NK-92 treated with Interleukin-12 subunit alpha and Interleukin-12 subunit beta, amount 100 ng/mL, for 24 hours (cell line): ENCODE data around the gene FMN2.

Experiments used
- DNase-seq: peaks from one replicate; lab custom pipeline; 2025; lab: John Stamatoyannopoulos, UW

FMN2 gene

GRCh38 chr1:240098534-240098933, 6.9 kb downstream of the FMN2 start:
- no peak for DNase-seq

GRCh38 chr1:240099329-240099728, 7.6 kb downstream of the FMN2 start:
- no peak for DNase-seq

- no peak for DNase-seq
These were observed 8.1 kb downstream of the FMN2 start for GRCh38 chr1:240099748-240100147.

GRCh38 chr1:240100371-240100934, 8.8 kb downstream of the FMN2 start:
- DNase-seq: no peak

GRCh38 chr1:240101306-240101705, 9.6 kb downstream of the FMN2 start:
- no peak for DNase-seq

GRCh38 chr1:240101737-240102136, 10.1 kb downstream of the FMN2 start:
- DNase-seq: no peak

GRCh38 chr1:240104672-240105071, 13.0 kb downstream of the FMN2 start:
- no peak for DNase-seq

- no peak for DNase-seq
These were observed 15.5 kb downstream of the FMN2 start for GRCh38 chr1:240107058-240107684.

GRCh38 chr1:240109130-240109529, 17.4 kb downstream of the FMN2 start:
- no peak for DNase-seq

- DNase-seq: no peak
These were observed 18.4 kb downstream of the FMN2 start for GRCh38 chr1:240109920-240110636.

- no peak for DNase-seq
These were observed 19.9 kb downstream of the FMN2 start for GRCh38 chr1:240111558-240111957.

GRCh38 chr1:240114222-240114621, 22.5 kb downstream of the FMN2 start:
- no peak for DNase-seq

- DNase-seq: no peak
These were observed 24.1 kb downstream of the FMN2 start for GRCh38 chr1:240115831-240116230.

GRCh38 chr1:240116831-240117769, 25.4 kb downstream of the FMN2 start:
- DNase-seq: no peak

- DNase-seq: no peak
These were observed 26.2 kb downstream of the FMN2 start for GRCh38 chr1:240117930-240118329.

GRCh38 chr1:240122639-240123613, 31.2 kb downstream of the FMN2 start:
- DNase-seq: no peak

GRCh38 chr1:240126821-240127220, 35.1 kb downstream of the FMN2 start:
- DNase-seq: no peak

GRCh38 chr1:240128366-240128765, 36.7 kb downstream of the FMN2 start:
- no peak for DNase-seq

GRCh38 chr1:240134113-240134512, 42.4 kb downstream of the FMN2 start:
- no peak for DNase-seq

GRCh38 chr1:240134596-240134995, 42.9 kb downstream of the FMN2 start:
- no peak for DNase-seq

GRCh38 chr1:240136402-240136801, 44.7 kb downstream of the FMN2 start:
- no peak for DNase-seq
